NCI-H2196 treated with DMSO at 0.1 percent for 48 hours (cell line): ENCODE data around the gene EEPD1.
A peak's percentile ranks its signal among the peaks of the same experiment; 100 is the strongest.
"Not testable (repeated sequence)": the region's sequence is repeated elsewhere in the genome, so short reads cannot be mapped to it uniquely, and the experiment has no call there.

Source experiments
- DNase-seq: peaks from one replicate; lab custom pipeline; 2025; ENCODE audit not compliant: unreplicated experiment; lab: John Stamatoyannopoulos, UW

EEPD1 gene

DNA sequence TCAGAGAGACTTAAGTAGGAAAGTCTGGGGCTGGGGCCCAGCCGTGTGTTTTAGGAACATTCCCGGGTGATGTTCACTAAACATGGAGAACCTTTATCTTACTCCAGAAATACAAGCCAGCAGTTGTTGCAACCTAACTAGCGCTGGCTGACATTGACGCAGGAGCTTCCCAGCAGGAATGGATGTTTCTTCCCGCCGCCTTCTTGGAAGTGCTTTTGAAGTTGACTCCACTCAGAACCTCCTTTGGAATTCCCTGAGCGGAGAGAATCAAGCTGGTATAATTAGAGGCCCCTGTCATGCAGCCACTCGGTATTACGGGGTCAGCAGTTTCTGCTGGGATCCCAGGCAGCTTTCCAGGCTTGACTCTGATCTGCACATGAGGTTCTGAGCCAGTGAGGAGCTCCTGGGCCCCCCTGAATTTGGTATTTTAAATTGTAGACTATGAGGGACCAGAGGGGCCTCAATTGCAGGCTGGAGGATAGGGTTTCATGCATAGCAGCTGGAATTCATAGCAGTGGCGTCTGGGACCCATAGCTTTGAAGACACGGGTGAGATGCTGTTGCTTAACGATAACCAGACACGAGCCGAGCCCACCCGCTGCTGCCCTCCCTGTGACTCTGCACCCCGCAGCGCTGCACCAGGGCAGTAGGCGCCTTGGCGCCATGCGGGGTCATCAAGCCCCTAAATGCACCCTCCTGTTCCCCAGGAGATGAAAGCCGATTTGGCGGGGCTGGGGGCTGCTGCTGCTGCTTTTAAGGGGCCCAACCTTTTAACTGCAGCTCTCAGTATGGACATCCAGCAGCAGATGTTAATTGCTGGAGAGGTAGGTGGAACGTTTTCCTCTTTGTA, 61.8 kb downstream of the EEPD1 start:
- no peak for DNase-seq

DNA sequence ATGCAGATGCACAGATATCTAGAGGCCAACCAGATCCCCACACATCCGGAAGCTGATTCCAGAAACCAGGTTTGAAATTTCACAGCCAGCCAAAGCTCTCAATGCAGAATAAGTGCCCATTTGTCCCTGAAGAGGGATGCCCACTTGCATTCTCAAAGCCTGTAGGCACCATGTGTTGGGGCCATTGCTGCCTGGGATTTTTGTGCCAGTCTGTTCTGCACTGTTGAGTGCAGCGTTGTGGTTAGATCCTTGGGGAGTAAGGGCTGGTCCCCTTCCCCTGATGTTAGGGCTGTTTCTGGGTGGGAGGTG, 62.4 kb downstream of the EEPD1 start:
- DNase-seq, result no peak

DNA sequence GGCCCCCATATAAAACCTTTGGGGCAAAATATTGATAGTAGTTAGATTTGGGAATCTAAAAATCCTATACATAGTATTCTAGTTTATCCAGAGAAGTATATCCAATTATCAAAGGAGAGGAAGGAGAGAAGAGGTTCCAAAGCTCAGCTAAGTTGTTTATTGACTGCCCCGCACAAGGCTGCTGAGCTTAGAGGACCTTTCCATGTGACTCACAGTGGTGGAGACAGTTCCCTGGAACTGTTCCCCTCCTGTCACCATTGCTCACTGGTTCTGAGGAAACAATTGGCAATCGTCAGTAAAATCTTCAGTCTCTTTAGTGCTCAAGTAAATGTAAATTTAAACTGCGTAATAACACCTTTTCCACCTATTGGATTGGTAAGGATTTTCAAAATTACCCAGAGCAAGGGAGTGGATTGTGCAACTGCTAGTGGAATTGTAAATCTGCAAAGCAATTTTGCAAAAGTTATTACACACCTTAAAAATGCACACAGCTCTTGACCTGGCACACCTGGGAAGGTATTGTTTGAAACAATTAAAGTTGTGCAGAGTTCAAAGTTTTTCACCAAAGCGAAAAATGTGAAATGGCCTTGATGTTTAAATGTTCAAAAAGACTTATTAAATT, 63.1 kb downstream of the EEPD1 start:
- DNase-seq, result no peak

DNA sequence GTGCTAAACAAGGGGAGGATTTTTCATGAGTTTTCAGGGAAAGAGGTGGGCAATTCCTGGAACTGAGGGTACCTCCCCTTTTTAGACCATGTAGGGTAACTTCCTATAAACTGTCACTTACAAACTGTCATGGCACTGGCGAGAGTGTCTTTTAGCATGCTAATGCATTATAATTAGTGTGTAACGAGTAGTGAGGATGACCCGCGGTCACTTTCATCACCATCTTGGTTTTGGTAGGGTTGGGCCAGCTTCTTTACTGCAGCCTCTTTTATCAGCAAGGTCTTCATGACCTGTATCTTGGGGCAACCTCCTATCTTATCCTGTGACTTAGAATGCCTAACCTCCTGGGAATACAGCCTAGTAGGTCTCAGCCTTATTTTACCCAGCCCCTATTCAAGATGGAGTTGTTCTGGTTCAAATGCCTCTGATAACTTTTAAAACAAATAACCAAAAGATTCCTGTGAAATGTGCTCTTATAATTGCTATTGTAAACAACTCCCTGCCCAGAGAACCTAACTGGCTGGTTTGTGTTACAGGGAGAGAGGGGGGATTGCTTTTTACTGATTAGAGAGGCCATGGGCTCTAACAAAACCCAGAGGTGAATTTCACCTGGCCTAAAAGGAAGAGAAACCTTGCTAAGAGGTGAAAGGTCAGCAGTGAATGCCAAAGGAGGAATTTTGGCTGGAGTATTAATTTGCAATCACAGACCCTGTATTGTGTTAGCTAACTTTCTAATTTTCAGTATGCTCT, 64.3 kb downstream of the EEPD1 start:
- DNase-seq, result no peak

DNA sequence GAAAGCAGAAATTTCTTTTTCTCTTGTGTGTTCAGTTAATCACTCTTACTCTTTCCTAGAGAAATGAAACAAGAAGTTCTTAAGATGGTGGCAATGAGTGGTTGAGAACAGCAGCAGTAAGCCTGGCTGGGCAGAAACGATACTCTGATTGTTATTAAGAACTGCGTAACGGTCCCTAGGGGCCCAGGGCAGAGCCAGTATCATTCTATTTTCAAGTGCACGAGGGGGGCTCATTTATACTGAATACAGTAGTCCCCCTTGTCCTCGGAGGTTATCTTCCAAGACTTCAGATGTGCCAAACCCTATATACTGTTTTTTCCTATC, 64.9 kb downstream of the EEPD1 start:
- no peak for DNase-seq

DNA sequence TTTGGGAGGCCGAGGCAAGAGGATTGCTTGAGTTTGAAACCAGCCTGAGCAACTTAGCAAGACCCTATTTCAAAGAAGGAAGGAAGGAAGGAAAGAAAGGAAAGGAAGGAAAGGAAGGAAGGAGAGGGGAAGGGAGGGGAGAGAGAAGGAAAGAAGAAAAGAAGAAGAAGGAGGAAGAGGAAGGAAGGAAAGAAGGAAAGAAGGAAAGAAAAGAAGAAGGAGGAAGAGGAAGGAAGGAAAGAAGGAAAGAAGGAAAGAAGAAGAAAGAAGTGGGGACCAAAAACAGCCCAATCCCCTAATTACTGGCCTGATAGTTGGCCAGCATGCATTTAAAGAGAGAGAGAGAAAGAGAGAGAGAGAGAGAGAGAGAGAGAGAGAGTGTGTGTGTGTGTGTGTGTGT, 66.4 kb downstream of the EEPD1 start:
- no peak for DNase-seq

DNA sequence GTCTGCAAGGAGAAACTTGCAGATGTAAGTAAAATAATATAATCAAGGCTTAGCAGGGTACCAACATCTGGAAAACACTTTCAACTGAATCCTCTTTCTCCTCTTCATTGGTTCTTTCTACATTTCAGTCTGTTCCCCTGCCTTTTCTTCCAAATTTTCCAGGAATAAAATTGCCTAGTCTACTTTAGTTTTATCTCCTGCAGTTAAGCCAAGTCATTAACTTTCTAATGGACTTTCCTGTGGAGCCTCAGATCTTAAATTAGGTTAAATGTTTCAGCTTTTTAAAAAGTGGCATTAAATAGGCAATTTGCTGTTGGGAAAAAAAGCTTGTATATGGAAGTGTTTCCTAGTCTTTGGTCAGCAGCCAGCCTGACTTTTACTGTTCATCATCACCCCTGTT, 70.8 kb downstream of the EEPD1 start:
- no peak for DNase-seq

DNA sequence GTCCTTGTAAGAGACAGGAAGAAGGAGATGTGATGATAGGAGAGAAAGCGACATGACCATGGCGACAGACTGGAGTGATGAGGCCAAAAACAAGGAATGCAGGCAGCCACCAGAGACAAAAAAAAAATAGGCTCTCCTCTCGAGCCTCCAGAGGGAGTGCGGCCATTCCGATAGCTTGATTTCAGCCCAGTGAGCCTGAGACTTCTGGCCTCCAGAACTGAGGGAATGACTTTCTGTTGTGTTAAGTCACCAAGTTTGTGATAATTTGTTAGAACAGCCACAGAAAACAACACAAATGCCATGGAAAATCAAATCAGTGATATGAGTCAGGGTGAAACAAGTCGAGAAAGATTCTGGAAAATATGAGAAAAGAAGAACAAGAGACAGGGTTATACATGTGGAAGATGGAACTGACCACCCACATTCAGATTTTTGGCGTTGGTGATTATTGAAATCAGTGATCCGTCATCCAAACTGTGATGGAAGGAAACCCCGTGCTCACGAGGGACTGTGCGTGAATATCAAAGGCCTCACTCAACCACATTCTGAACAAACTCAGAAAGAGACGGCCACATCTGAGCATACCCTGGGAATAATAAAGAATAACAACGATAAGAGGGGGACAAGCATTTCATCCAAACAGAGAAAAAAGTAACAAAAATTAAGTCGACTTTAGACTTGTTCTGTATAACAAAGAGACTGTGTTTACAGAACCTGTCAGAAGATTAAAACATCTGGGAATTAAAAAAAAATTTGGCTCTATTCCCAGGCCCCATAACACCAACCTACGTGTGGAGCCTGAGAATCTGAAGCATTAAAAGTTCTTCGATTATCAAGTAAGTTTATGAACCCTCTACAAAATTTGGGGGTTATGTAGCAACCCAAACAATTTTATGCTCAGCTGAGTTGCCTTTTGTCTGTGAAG, 72.1 kb downstream of the EEPD1 start:
- DNase-seq, result no peak

DNA sequence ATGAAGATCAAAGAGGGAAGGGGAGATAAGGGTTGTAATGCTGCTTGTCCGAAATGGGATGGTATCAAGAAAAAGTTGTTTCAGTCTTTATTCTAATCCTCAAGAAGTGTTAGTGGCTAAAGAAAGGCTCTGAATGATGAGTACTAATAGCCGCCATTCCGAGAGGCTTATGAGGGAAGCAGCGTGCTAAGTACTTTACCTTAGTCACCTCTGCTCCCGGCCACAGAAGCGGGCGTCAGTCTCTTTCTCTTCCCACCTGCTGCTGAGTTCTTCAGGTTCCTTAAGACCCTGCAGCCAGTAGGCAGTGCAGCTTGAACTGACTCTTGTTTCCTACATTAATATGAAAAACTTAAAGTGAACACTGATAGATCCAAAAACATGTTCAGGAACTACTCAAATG, 73.1 kb downstream of the EEPD1 start:
- no peak for DNase-seq

DNA sequence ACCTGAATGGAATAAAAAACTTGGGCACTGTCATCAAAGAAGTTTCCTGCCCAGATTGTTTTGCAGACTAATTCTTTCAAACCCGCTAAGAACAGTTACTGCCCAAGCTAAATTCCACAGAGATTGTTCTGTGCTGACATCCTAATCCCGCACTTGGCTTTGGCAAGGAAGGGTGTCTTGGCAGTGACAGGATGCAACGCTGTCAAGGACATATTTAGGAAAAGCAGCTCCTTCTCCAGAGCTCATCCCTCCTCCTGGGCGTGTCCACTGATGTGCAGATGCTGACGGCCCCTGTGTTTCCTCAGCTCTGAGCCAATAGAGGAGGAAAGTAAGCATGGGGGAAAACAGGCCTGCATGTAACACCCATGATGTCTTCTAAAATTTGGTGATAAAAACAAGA, 74.2 kb downstream of the EEPD1 start:
- DNase-seq, result no peak

DNA sequence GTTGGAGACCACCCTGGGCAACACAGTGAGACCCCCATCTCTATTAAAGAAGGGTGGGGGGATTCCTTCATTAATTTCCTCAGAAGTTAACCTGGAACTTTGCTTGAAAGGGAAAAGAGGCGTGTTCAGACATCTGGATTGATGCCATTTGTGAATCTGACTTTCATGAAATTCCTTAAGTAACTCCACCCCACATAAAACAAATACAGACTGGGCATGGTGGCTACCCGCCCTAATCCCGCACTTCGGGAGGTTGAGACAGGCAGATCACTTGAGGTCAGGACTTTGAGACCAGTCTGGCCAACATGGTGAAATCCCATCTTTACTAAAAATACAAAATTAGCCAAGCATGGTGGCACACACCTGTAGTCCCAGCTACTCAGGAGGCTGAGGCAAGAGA, 75.0 kb downstream of the EEPD1 start:
- no peak for DNase-seq

DNA sequence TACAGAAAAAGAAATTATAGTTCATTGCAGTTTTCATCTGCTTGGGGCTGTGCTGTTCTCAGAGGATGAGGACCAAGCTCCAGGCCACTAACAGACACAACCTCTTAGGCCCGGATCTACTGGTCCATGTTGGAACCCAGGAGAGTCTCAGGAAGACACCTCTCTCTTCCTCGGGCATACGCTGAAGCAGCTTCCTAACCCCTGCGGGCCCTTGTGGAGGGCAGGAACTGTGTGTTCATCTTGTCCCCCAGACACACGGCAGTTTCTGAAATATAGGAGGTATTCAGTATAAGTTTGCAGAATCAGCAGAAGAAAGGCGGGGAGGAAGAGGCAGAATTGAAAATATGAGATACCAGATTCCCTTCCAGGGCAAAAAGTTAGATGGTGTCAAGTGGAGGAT, 78.4 kb downstream of the EEPD1 start:
- DNase-seq, result no peak

DNA sequence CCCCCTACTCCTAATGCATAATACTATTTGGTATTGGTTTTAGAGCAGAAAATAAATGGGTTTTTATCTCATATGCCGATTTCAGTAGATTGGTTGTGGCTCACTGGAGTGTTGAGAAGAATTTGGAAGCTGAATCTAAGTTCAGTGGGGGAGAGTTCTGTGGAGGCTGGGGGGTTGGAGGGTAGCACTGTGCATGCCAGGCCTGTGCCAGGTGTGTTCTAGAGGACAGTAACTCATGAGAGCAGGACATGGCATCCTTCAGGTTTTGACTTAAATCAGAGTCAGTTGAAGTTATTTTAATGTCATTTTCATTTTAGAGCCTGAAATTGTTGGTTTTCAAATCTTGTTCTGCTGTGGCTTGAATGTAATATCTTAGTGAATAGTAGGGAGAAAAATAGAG, 79.5 kb downstream of the EEPD1 start:
- no peak for DNase-seq

DNA sequence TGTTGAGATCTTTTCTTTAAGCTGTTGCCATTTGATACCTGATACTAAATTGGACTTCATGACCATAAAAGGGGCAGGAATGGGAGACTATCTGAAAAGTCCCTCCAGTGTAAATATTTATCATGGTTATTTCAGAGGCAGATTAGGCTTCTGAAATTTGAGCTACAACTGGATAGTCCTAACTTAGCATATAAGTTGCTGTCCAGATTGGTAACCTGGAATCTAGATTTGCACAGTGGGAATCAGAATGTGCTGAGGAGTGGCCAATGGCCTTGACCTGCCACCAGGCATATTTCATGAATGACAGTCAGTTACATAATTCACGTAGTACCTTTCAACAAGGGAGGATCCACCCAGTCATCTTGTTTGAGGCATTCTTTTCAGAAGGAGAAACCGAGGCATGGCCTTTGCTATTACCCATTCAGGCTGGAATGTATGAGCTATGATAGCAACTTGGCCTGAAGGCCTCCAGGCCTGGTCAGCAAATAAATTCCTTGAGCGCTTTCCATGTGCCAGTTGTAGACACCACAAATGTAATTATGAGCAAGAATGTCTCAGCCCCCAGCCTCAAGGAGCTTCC, 80.0 kb downstream of the EEPD1 start:
- peak; percentile 11 for DNase-seq

DNA sequence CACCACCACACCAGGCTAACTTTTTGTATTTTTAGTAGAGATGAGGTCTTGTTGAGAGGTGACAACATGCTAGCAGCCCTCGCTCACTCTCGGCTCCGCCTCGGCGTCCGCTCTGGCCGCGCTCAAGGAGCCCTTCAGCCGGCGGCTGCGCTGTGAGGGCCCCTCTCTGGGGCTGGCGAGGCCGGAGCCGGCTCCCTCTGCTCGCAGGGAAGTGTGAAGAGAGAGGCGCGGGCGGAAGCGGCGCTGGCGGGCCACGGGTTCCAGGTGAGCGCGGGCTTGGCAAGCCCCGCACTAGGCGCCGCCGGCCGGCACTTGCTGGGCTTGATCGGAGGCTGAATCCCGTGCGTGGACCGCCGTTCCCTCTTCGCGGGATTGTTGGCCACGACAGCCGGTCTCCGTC, 83.0 kb downstream of the EEPD1 start:
- DNase-seq, result no peak

DNA sequence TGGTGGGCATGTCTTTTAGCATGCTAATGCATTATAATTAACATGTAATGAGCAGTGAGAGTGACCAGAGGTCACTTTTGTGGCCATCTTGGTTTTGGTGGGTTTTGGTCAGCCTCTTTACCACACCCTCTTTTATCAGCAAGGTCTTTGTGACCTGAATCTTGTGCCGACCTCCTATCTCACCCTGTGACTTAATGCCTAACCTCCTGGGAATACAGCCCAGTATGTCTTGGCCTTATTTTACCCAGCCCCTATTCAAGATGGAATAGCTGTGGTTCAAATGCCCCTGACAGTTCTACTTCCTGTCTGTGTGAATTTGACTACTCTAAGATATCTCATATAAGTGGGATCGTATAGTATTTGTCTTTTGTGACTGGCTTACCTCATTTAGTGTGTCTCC, 85.1 kb downstream of the EEPD1 start:
- no peak for DNase-seq

DNA sequence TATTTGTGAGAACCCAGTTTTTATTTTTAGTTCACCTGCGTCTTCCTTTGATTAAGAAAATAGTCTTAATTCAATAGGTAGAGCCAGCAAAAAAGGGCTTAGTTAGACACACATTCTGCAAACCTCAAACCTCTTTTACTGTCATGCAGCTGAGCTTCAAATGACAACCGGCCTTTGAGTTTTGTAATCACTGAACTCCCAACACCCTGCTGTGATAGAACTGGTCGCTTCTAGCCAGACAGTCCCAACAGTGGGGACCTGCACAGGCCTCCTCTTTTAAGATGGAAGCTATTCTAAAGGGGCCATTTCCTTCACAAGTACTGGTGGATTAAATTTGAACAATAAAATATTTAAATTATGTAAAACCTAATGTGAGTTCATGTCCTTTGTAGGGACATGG, 90.3 kb downstream of the EEPD1 start:
- DNase-seq, result not testable (repeated sequence)

DNA sequence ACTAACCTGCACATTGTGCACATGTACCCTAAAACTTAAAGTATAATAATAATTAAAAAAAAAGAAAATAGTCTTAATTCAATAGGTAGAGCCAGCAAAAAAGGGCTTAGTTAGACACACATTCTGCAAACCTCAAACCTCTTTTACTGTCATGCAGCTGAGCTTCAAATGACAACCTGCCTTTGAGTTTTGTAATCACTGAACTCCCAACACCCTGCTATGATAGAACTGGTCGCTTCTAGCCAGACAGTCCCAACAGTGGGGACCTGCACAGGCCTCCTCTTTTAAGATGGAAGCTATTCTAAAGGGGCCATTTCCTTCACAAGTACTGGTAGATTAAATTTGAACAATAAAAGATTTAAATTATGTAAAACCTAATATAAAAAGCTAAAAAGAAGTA, 90.9 kb downstream of the EEPD1 start:
- DNase-seq, result not testable (repeated sequence)

DNA sequence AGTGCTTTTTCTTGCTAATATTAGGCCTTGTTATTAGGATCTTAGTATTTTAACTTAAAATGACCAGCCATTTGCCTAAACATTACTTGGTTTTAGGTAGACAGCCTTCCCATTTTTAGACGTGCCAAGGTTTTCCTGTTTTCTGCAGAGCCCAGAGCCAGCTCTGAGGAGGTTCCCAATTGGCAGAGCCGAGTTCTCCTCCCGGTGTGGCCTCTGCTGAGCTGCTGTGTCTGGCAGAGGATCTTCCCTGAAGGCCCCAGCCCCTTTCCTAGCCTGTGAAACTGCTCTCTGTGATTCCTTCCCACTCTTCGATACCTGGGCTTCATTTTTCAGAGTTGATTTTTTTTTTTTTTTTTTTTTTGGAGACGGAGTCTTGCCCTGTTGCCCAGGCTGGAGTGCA, 91.4 kb downstream of the EEPD1 start:
- no peak for DNase-seq

DNA sequence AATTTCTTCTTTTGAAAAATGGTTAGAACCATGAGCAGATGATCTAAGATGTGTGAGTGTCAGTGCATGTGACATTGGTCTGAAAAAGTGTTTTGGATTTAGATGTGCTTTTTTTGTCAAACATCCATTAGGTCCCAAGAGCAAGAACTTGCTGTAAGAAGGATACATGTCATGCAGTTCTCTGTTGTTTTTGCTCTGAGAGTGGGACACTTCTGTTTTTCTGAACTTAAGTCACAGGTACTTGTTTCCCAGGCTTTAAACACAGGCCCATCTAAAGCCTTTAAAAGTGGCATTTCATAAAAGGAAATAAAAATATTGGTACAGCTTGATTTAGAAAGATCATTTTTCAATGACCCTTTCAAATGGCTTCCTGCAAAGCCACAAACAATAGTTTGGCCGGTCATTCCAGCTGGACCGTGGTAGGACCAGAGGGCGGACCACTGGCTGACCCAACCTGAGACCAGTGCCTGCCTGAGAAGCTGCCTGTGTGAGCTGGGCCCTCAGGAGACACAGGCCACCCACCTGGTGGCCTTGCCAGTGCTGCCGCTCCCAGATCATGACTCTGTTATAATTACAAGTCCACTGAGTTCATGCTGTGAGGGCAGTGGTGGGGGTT, 92.7 kb downstream of the EEPD1 start:
- no peak for DNase-seq

DNA sequence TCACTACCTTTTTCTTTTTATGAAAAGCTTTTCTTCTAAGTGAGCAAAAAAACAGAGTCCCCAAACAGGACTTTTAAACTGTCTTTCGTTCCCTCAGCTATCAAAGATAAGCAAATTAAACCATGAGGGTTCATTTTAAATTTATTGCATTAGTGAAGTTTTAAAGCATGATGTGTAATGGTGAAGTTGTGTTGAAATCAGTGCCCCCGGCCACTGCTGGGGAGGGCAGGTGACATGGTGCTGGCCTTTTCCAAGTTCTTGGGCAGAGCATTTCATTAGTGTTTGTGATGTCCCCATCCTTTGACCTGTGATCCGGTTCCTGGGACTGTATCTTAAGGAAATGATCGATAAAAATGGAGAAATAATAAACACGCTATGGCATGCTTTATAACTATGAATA, 96.0 kb downstream of the EEPD1 start:
- DNase-seq, result no peak
